HepG2 (cell line): ENCODE measurements around the gene UNC119B. TPM values are rescaled to one million over a fixed set of nuclear protein-coding genes. Genes with fewer than 3 reads are reported as not detected.

Experiments
- ATAC-seq: fragments of 200-7000 bp; cut with Tn5 transposase; 3 replicates; pipeline ENCODE4 v1.9.1; 2020; ENCODE audit warnings: mild to moderate bottlenecking, moderate library complexity
- BruUV-seq: library from RNA; stranded (reverse); fragments of 400-500 nt; replicated peaks from 2 replicates; lab custom pipeline; 2021; lab: Mats Ljungman, UMichigan
- CTCF ChIA-PET: fragments of 300-600 bp; formaldehyde crosslinking; extraction: SDS; loops from one replicate; lab custom pipeline; 2021; ENCODE audit warnings: low total read pairs, inconsistent platforms, low intra/inter-chr PET ratio; lab: Yijun Ruan, JAX
- POLR2A ChIA-PET: fragments of 350-600 bp; sonication (Branson Sonifier 250); formaldehyde crosslinking; loops from one replicate; lab custom pipeline; 2020; ENCODE audit warnings: antibody characterized with exemption, inconsistent platforms; lab: Yijun Ruan, JAX
- DNase-seq: peaks from one replicate; pipeline ENCODE4 v3.0.0-alpha.2; 2015; ENCODE audit warnings: low spot score
- FAIRE-seq: peaks from 3 replicates; lab custom pipeline; 2011; peaks lifted over from hg19 to GRCh38; lab: Jason Lieb, UNC
- H2AFZ ChIP-seq: one replicate; pipeline ENCODE4 v1.6.1; 2011; ENCODE audit warnings: low read length, inconsistent platforms
- H3K27ac ChIP-seq: fragments of 300-600 bp; 3 replicates; pipeline ENCODE4 v1.8.0; 2011; ENCODE audit warnings: mixed run types, mild to moderate bottlenecking, mixed read lengths, low read length, inconsistent platforms; ENCODE audit not compliant: insufficient read depth; ENCODE audit errors: extremely low read length
- H3K27me3 ChIP-seq, 2 experiments: fragments of 200-600 bp in 1 of 2; 2 replicates in 1 of 2; 3 replicates in 1 of 2; pipeline versions ENCODE4 v1.6.0 to v1.8.0; 2011; ENCODE audit warnings: low read length in 2 of 2, mild to moderate bottlenecking in 2 of 2, moderate library complexity in 2 of 2, inconsistent platforms in 1 of 2; ENCODE audit not compliant: insufficient read depth in 2 of 2, control insufficient read depth in 1 of 2
- H3K36me3 ChIP-seq, 2 experiments: fragments of 200-600 bp in 1 of 2; replicated peaks in 1 of 2; 2 replicates in 1 of 2; 3 replicates in 1 of 2; pipeline versions ENCODE4 v1.5.1 to v1.8.0; 2011; ENCODE audit warnings: low read length in 2 of 2, inconsistent platforms in 1 of 2; ENCODE audit not compliant: insufficient read depth in 2 of 2, control insufficient read depth in 1 of 2
- H3K4me1 ChIP-seq: 2 replicates; pipeline ENCODE4 v1.5.1; 2012; ENCODE audit warnings: low read length, inconsistent platforms; ENCODE audit not compliant: insufficient read depth
- H3K4me2 ChIP-seq: 2 replicates; pipeline ENCODE4 v1.6.0; 2011; ENCODE audit warnings: low read depth, low read length, inconsistent platforms
- H3K4me3 ChIP-seq, 3 experiments: fragments of 200-600 bp in 1 of 3; sonication (generic), shearing (Covaris generic) in 1 of 3; replicated peaks in 1 of 3; 2 replicates each; pipeline ENCODE4 v1.5.1; 2011 to 2016; ENCODE audit warnings: low read length in 3 of 3, inconsistent platforms in 2 of 3, low read depth in 2 of 3, mild to moderate bottlenecking in 2 of 3, control low read depth in 1 of 3, mixed read lengths in 1 of 3; ENCODE audit not compliant: insufficient read depth in 1 of 3
- H3K79me2 ChIP-seq: one replicate; pipeline ENCODE4 v1.6.1; 2011; ENCODE audit warnings: low read length, inconsistent platforms; ENCODE audit not compliant: insufficient read depth
- H3K9ac ChIP-seq: 2 replicates; pipeline ENCODE4 v1.6.0; 2011; ENCODE audit warnings: mild to moderate bottlenecking, low read depth, low read length, inconsistent platforms; ENCODE audit not compliant: insufficient read depth
- H3K9me3 ChIP-seq: 2 replicates; pipeline ENCODE4 v1.5.1; 2012; ENCODE audit warnings: mild to moderate bottlenecking, low read length
- H4K20me1 ChIP-seq: 2 replicates; pipeline ENCODE4 v1.6.0; 2011; ENCODE audit warnings: inconsistent platforms, mild to moderate bottlenecking, low read length, moderate library complexity; ENCODE audit not compliant: insufficient read depth
- ESRRA ChIP-seq: sonication (generic); formaldehyde crosslinking; IDR thresholded peaks from 2 replicates; pipeline ENCODE4 v1.5.1; 2020; ENCODE audit warnings: mild to moderate bottlenecking, low read depth, missing genetic modification reagents
- ZNF83 ChIP-seq: sonication (generic); formaldehyde crosslinking; IDR thresholded peaks from 2 replicates; pipeline ENCODE4 v1.4.0; 2020; ENCODE audit warnings: missing genetic modification reagents, mild to moderate bottlenecking, borderline replicate concordance
- WGBS: methylation state at CpG from one replicate; pipeline ENCODE4 v1.1.6; 2017; ENCODE audit warnings: low lambda C conversion rate; 5-methylcytosine and 5-hydroxymethylcytosine counted together
- in situ Hi-C: cut with HindIII; loops from 2 replicates; pipeline ENCODE4 v1.10.0; 2017; ENCODE audit warnings: low pct_unique_long_range_greater_than_20kb; ENCODE audit not compliant: extremely low pct_ligation_motif_present
- intact Hi-C: fragments of 100-400 bp; cut with micrococcal nuclease; formaldehyde crosslinking; loops from one replicate; pipeline ENCODE4 v1.10.0; 2022; ENCODE audit not compliant: unreplicated experiment
- polyA plus RNA-seq, 8 experiments: library from polyadenylated mRNA; depleted of rRNA in 3 of 8; stranded (reverse) in 7 of 8; unstranded in 1 of 8; fragments of >200 nt; fragmentation: Illumina TruSeq in 4 of 8; extraction: Trizol in 4 of 8; gene quantifications; 2 replicates each; pipeline versions ENCODE4 v1.2.1 to v1.2.3, GENCODE V29; 2011 to 2016; ENCODE audit warnings: low read depth in 4 of 8, missing spikeins in 1 of 8, mixed read lengths in 1 of 8; ENCODE audit not compliant: insufficient read depth in 1 of 8
- total RNA-seq, 5 experiments: library from RNA; depleted of rRNA; stranded (reverse); fragments of >200 nt; fragmentation: Illumina TruSeq; extraction: Trizol; gene quantifications; 2 replicates each; pipeline ENCODE4 v1.2.3, GENCODE V29; 2016; ENCODE audit warnings: low read depth in 1 of 5
- TF ChIP-seq, protein P1 (sequence below): sonication (generic); formaldehyde crosslinking; IDR thresholded peaks from 2 replicates; pipeline ENCODE4 v1.4.0; 2020; ENCODE audit warnings: missing genetic modification reagents
- TF ChIP-seq, protein P2 (sequence below): sonication (generic); formaldehyde crosslinking; IDR thresholded peaks from 2 replicates; pipeline ENCODE4 v1.9.0; 2022; ENCODE audit warnings: missing genetic modification reagents, mild to moderate bottlenecking, borderline replicate concordance

UNC119B gene
- total and polyA plus RNA-seq, 2 of the 13 experiments (the other 11 are each of a cell fraction or from before 2014, with no cell fraction given) = 19.6 to 19.7 TPM

GRCh38 chr12:120744922-120745493 is 34.8 kb downstream of the UNC119B start:
- no peak for TF ChIP-seq ZNF83 (CRISPR knock-in tag)
- TF ChIP-seq, protein P1, sequence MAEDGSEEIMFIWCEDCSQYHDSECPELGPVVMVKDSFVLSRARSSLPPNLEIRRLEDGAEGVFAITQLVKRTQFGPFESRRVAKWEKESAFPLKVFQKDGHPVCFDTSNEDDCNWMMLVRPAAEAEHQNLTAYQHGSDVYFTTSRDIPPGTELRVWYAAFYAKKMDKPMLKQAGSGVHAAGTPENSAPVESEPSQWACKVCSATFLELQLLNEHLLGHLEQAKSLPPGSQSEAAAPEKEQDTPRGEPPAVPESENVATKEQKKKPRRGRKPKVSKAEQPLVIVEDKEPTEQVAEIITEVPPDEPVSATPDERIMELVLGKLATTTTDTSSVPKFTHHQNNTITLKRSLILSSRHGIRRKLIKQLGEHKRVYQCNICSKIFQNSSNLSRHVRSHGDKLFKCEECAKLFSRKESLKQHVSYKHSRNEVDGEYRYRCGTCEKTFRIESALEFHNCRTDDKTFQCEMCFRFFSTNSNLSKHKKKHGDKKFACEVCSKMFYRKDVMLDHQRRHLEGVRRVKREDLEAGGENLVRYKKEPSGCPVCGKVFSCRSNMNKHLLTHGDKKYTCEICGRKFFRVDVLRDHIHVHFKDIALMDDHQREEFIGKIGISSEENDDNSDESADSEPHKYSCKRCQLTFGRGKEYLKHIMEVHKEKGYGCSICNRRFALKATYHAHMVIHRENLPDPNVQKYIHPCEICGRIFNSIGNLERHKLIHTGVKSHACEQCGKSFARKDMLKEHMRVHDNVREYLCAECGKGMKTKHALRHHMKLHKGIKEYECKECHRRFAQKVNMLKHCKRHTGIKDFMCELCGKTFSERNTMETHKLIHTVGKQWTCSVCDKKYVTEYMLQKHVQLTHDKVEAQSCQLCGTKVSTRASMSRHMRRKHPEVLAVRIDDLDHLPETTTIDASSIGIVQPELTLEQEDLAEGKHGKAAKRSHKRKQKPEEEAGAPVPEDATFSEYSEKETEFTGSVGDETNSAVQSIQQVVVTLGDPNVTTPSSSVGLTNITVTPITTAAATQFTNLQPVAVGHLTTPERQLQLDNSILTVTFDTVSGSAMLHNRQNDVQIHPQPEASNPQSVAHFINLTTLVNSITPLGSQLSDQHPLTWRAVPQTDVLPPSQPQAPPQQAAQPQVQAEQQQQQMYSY (CRISPR knock-in tag) = peak; percentile 86
- TF ChIP-seq, protein P2, sequence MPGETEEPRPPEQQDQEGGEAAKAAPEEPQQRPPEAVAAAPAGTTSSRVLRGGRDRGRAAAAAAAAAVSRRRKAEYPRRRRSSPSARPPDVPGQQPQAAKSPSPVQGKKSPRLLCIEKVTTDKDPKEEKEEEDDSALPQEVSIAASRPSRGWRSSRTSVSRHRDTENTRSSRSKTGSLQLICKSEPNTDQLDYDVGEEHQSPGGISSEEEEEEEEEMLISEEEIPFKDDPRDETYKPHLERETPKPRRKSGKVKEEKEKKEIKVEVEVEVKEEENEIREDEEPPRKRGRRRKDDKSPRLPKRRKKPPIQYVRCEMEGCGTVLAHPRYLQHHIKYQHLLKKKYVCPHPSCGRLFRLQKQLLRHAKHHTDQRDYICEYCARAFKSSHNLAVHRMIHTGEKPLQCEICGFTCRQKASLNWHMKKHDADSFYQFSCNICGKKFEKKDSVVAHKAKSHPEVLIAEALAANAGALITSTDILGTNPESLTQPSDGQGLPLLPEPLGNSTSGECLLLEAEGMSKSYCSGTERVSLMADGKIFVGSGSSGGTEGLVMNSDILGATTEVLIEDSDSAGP (CRISPR knock-in tag) = peak; percentile 40; the same call in 1 of the 2 replicates
- no peak for TF ChIP-seq ESRRA (CRISPR knock-in tag)
- no peak overlapping the region for H2AFZ ChIP-seq
- FAIRE-seq = no peak
- peaks cover 32% of the 10 kb centered on the region for H3K4me1 ChIP-seq
- 70% methylated on average over 9 of the region's 15 CpGs for WGBS
- H3K27me3 ChIP-seq = no peaks in the 10 kb centered on the region
- CTCF ChIA-PET = no interaction called here
- no peak for DNase-seq
- no peaks in the 10 kb centered on the region for H3K36me3 ChIP-seq
- intact Hi-C loops = no loop called here
- H3K4me3 ChIP-seq = no peak overlapping the region
- in situ Hi-C loops = no loop called here
- no peak overlapping the region for H3K4me2 ChIP-seq
- no peak for ATAC-seq
- no TSS peak for BruUV-seq
- no peaks in the 10 kb centered on the region for H3K79me2 ChIP-seq
- POLR2A ChIA-PET = no interaction called here
- H3K9ac ChIP-seq = no peak overlapping the region
- H3K27ac ChIP-seq = no peak overlapping the region
- H4K20me1 ChIP-seq = no peaks in the 10 kb centered on the region
- no peaks in the 10 kb centered on the region for H3K9me3 ChIP-seq
